GM21381 (cell line): ENCODE measurements around the gene ERBB4.
A peak's percentile ranks its signal among the peaks of the same experiment; 100 is the strongest.

Experiments used
- ATAC-seq: cut with Tn5 transposase; IDR thresholded peaks from one replicate; pipeline ENCODE4 v1.9.1; 2021; ENCODE audit warnings: mild to moderate bottlenecking, moderate library complexity; ENCODE audit not compliant: unreplicated experiment

ERBB4 gene

DNA sequence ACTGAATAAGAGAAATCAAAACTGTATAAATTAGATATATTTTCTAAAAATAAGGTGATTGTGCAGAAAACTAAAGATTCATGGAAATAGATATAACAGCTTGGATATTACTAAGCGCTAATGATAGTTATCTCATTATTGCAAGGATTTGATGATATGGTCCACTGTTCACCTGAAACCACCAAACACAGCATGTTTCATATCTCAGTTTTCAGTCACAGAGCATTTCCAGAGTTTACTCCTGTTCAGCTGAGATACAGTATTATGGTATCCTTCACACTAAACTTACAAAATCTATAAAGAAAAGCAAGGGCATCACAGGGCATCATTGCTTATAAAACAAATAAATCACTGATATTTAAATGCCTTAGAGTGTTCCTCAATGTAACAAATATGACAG is 591.6 kb downstream of the ERBB4 start:
- no peak for ATAC-seq

DNA sequence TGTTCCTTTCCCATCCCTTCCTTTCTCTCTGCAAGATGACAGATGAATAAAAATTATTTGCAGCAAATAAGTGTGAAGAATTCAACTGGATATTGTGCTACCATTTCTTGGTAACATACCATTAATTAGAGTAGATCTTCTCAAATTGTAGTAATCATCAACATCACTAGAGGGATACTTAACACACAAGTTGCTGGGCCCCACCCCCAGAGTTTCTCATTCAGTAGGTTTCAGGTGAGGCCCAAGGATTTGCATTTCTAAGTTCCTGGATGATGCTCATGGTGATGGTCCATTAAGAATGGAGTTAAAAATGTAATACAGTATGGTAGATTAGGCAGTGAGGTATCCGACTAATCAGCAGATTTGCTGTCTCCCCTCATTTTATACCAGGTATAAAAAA is 594.0 kb downstream of the ERBB4 start:
- peak; percentile 69 for ATAC-seq

DNA sequence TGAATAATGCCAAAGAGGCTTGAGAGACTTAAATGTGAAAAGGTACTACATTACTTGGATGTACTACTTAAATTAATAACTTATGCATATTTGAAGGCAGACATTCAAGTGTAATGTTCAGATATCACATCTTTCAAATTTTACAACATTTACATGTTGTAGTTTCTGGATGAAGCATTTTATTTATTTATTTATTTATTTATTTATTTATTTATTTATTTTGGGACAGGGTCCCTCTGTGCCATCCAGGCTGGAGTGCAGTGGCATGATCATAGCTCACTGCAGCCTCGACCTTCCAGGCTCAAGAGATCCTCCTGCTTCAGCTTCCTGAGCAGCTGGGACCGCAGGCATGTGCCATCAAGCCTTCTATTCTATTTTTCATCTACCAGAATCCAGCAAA is 596.4 kb downstream of the ERBB4 start:
- ATAC-seq: no peak

DNA sequence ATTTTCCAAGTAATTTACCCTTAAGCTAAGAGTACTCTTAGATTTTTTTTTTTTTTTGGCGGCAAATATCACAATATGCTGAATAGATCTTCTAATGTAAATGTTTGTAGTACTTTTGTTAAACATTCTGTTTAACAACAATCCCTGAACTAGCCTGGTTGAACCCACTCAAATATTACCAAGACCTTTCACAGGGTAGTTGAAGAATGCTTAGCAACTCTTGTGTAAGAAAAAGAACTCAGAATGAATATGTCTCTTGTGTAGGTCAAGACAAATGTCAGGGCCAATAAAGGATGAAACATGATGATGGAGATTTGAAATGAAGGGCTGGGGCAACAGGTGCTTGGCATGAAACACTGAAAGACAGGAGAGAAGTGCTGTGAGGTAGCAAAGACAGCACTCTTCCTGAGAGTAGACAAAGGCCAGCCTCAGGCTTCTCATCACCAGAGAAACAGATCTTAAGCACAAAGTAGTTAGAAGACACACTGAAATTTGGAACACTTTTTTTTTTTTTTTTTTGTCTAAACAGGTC is 597.3 kb downstream of the ERBB4 start:
- ATAC-seq: no peak

DNA sequence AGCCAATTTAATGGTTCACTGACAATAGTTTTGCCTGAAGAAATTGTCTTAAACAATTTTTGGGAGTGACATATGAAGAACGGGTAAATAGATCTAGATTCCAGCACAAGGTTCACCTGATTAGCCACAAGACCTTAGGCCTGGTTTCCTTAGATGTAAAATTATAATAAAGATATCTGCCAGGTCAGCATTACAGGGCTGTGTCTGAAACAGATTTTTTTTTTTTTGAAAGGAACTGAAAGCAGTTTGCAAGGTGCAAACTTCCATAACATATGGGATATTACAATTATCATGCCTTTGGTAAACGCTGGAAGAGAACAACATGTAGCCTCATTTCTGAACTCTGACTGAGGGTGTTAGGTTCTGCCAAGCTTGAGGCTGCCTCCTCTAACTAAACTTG is 599.4 kb downstream of the ERBB4 start:
- no peak for ATAC-seq

DNA sequence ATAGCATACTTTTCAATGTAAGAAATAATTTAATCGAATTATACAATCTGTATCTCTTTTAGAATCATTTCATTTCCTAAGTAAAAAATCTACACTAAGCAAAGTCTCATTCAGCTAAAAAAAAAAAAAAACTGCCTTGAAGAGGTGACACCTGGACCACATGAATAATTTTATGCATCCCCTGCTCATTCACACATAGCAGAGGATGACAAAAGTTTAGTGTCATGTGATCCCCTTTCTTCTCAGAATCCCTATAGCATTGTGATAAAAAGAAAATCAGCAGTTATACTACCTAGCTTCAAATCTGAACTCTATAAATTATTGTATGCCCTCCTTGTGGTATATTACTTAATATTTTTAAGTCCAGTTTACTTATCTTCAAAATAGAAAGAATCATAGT is 603.8 kb downstream of the ERBB4 start:
- no peak for ATAC-seq

DNA sequence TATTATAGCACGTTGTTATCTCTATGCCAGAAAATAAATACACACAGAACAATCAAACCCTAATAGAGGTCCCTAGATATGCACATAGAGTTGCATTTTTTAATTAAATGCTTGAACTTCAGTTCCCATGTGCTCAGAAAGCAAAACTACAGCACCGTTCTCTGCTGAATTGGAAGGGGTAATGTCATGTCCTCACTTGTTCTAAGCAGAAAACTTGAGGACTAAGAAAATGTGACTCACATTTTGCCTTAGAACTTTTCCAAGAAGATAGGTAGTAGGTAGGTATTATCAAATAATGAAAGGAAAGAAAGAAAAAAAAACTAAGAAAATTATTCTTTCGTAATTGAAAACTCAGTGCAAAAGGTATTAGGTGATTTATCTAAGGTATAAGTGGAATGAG is 607.3 kb downstream of the ERBB4 start:
- ATAC-seq: no peak

DNA sequence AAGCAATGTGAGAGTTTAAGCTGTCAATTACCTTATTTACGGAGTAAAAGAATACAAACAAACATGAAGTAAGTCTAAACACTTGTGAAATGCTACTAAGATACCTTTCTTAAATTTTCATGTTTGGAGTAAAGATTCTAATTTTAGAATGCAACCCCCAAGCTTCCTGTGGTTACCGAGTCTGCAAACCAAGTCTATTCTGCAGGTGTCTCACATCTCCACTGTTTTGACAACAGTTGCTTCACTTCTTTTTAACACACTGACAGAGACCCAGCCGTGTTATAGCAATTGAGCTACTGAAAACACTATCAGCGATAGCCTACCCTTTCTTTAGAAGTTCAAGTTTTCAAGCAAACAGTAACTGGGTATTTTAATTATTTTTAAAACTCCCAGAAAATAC is 608.3 kb downstream of the ERBB4 start:
- peak; percentile 73 for ATAC-seq

DNA sequence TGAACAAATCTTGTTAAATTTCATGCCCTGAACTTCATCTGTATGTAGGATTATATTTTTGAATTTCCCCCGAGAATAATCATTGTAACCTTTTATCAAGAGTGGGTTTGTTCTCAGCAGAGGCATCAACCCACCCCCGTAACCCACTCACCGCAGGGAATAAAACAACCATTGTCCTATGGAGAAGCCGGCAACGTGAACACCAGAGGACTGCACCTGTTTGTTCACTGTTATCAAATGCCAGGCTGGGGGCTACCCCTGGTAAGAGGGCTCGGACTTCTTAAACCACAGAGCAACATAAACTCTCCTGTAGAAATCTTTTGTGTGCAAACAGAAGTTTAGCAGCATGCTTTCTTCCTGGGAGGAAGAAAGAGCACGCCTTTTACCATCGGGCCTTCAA is 610.4 kb downstream of the ERBB4 start:
- no peak for ATAC-seq

DNA sequence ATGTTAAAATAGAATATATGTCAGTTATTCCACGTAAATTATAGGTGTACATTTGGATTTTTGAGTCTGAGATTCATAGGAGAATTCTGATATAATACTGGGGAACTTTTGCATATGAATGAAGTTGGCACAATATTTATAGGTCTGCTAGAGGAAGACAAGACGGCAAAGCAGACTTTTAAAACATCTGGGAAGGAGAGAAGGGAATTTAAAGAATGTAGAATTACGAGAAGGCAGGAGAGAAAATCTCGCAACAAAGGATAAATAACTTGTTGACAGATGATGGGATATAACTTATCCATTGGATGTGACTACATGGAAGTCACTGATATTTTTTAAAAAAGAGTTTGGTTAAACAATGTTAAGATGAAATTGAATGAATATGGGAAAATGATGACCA is 615.6 kb downstream of the ERBB4 start:
- no peak for ATAC-seq

DNA sequence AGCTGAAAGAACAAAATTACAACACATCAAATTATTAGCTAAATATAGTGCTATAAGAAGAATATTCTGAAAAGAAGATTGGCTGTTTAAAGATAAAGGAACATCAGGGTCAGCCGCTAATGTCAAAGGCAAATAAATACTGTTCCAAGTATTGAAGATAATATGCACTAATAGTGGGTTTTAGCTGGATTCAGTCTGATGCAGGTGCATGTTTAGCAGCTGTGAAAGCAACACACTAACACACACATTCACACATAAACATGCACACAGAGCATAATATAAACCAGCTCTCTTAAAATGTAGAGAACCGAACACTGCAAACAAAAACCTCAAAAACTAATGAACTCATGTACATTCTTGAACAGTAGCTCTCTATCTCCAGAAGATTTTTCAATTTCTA is 634.6 kb downstream of the ERBB4 start:
- no peak for ATAC-seq

DNA sequence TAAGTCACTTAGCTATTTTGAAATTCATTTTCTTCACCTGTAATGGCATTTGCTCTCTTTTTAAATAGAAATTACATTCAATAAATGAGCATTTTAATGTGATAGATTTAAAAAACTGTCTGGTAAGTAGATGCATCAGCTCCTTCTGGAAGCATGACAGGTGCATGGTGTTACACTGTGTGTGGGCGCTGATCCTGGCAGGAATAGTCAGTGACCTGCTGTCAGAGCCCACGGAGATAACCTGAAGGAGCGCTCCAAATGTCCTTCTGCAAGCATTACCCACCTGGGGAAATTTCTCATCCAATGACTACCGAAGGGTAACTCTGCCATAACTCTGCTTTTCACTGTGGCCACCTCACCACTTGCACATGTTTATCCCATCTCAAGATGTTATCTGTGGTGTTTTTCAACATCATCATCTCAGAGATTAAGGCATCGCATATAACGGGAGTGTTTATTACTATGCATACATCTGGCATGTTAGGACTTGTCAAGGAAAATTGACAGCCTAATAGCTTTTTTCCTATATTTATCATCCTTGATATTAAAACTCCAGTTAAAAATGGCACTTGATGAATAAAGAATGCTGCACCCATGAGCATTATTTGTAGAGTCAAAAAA is 637.3 kb downstream of the ERBB4 start:
- ATAC-seq: no peak

DNA sequence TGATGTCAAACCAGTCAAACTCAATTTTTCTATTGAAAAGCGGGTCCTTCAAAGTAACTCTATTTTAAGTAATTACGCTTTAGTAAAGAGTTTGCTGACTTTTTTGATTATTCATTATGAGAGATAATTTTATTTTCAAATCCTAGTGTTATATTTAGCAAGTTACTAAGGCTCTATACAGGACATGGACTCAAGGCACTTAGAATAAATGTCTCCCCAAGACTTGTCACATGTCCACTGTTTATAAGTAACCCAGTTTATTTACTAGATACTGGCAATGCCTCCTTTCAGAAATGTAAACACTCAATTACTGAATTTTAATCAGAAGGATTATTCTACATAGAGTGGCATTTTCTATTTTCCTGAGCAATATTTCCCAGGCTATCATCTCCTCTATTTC is 638.1 kb downstream of the ERBB4 start:
- no peak for ATAC-seq

DNA sequence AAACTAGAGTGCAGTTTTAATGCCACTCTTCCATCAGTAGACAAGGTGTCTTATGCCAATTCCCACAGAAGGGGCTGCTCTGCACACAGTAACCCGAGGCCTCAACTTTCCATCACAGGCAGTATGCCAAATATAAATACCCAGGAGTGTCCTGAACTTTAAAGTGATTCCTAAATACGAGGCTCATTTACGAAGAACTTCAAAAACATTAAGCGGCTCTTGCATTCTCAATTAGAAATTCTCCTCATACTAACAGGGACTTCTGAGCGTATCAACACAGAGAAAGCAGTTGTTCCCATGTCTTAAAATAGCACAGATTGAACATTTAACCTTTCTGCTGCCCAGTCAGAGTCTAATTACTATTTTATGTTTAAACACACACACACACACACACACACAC is 638.6 kb downstream of the ERBB4 start:
- no peak for ATAC-seq

DNA sequence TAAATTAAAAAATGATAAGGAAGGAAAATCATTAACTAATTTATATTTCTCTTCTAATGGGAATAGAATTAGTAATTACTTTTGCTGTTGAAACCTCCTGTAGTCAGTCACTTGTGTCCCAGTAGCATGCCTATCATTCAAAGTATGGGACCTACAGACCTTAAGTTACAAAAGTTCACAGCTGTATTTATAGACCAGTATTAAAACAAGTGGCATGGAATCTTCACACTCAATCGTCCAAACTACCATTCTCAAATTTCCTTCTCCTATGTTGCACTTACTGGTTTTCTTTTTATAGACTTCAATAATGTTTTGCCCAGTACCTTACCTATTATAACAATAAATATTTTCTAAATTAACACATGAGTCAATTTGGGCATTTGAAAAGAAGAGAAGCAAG is 639.9 kb downstream of the ERBB4 start:
- ATAC-seq: no peak

DNA sequence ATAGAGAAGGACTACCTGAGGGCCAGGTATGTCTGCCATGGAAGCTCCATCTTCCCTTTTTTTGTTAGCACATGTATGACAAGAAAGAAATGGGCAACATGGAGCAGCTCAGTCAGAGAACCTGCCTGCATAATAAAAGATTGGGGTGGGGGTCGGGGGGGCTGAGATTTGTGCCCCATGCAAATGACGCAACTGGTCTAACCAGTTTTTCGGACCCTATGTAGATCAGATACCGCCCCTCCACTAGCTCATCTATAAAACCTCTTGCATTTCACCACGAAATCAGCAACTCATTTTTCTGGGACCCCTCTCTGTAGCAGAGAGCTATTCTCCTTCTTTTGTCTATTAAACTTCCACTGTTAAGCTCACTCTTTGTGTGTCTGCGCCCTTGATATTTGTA is 657.2 kb downstream of the ERBB4 start:
- ATAC-seq: no peak

DNA sequence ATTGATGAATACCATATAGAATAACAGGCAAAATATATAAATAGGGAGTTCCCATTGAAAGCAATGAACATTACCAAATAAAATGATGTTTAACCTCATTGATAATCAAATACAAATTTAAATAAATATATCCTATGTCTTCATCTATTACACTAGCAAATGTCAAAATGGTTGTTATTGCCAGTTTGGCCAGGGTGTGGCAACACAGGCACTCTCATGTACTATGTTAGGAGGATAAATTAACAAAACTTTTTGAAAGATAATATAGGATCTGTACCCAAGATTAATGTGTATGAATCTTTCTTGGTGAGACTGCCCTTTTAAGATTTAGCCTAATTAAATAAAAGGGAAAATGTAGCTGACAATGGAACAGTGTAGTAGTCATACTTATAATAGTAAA is 659.3 kb downstream of the ERBB4 start:
- no peak for ATAC-seq

DNA sequence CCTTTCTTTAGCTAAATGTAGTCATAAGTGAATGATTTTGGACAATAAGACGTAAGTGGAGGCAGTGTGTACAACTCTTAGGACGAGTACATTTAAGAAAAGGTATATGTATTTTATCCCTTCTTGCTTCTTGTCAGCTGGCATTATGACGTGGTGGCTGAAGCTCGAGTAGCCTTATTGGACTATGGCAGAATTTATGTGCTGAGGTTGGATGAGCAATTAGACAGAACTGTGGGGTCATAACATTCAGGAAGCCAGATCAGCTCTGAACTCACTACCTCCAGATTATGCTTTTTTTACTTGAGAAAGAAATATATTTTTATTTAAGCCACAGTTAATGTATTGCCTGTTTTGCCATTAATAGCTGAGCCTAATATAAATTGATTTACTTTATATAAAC is 661.5 kb downstream of the ERBB4 start:
- ATAC-seq: no peak

DNA sequence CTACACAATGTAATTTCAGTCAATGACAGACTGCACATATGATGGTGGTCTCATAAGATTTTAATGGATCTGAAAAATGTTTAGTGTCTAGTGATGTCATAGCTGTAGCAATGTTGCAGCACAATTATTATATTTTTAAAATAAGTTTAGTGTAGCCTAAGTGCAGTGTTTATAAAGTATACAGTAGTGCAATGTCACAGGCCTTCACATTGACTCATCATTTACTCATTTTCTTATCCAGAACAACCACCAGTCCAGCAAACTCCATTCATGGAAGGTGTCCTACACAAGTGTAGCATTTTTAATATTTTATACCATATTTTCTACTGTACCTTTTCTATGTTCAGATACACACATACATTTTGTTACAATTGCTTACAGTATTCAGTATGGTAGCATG is 663.1 kb downstream of the ERBB4 start:
- ATAC-seq: no peak

DNA sequence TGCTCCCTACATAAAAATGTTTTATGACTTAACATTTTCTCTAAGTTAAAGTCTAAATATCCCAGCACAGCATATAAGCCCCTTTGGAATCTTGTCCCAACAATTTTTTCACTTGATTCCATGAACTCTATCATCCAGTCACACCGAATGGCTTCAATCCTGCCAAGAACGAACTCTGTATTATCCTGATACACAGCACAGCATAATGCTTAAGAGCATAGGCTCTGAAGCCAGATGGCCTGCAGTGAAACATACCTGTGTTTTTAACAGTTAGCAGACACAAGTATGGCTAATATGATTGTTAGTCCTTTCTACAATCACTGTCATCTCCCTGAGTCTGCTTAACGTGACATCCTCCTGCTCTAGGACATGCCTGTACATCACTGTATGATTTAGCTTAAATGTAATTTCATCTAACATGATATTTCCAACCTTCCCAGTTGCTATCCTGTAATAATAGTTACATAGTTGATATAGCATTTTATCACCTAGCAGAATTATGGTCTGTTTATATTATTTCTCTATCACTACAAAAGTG is 669.5 kb downstream of the ERBB4 start:
- no peak for ATAC-seq

DNA sequence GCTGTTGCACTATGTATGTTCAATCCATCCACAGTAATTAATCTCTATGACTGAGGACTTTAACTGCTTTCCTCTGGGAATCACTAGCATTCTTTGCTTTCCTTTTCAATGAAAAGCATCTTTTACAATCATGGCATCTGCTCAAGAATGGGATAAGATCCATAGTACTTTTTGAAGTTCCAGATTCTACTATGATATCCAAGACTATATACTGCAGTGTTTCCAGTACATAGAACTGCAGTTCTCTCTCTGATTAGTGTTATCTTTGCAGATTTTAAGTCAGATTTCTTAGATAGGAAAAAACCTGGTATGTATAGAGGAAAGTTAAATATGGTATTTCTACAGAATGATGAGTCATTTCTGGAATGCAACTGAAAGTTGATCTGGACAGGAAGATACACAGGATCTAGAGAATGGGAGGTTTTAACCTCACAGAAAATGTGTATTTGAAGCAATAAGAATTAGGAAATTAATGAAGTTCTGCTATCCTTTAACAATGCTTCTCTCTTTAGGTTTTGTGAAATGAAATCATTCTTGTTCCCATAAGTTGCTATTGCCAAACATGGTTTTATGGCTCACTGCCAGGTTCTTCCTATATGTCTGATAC is 670.7 kb downstream of the ERBB4 start:
- peak; percentile 69 for ATAC-seq

DNA sequence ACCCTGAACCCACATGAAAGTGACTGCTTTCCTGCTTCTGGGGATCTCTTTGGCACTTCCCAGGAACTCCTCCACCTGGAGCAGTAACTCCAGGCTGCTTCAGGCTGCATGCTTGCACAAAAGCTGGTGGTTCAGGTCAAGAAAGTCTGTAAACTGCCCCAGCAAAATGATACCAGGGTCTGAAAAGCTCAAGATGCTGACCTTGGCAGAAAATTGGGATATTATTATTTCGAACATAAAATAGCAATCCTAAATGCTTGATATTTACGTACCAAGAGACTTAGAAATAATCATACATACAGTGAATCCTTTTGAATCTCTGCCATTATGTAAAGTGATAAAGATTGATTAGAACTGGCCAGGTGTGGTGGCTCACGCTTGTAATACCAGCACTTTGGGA is 674.3 kb downstream of the ERBB4 start:
- ATAC-seq: no peak

DNA sequence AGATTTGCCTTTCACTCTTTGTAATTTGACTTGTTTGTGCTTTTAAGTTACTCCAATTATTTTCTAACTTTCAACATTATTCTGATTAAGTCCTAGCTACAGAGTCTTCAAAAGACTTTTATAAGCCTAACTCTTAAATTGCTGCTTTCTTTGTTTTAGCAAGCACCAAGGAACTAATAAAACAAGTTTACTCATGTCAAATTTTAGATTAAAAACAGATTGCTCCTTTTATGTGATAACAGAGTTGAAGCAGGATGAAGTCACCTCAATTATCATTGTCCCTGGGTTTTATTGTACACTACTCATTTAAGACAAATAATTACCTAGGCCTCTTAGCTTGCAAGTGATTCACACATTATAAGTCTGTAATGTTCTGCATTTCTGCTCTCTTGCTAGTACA is 678.4 kb downstream of the ERBB4 start:
- no peak for ATAC-seq
